ENCODE results near the gene PREX1.
"Not testable (repeated sequence)": the region's sequence is repeated elsewhere in the genome, so short reads cannot be mapped to it uniquely, and the experiment has no call there.

The PREX1 gene

GRCh38 chr20:48791666-48792071, 36.1 kb downstream of the PREX1 start:
- ATAC-seq (no peak), DNase-seq (no peak)

- no peak for DNase-seq
- no peak for ATAC-seq
Measured at GRCh38 chr20:48791014-48791413, 36.8 kb downstream of the PREX1 start.

GRCh38 chr20:48790473-48791003, 37.3 kb downstream of the PREX1 start:
- DNase-seq (no peak), ATAC-seq (no peak)

GRCh38 chr20:48789781-48790472, 37.9 kb downstream of the PREX1 start:
- ATAC-seq: no peak
- DNase-seq: no peak

- ATAC-seq (peak; percentile 55), DNase-seq (no peak)
Measured at GRCh38 chr20:48789185-48789668, 38.6 kb downstream of the PREX1 start.

- ATAC-seq (peak; percentile 43), DNase-seq (no peak)
Measured at GRCh38 chr20:48788486-48789072, 39.2 kb downstream of the PREX1 start.

GRCh38 chr20:48787861-48788375, 39.9 kb downstream of the PREX1 start:
- ATAC-seq (no peak), DNase-seq (no peak)

GRCh38 chr20:48786951-48787705, 40.7 kb downstream of the PREX1 start:
- DNase-seq: no peak
- no peak for ATAC-seq

GRCh38 chr20:48785801-48786200, 42.0 kb downstream of the PREX1 start:
- ATAC-seq (no peak), DNase-seq (no peak)

GRCh38 chr20:48785256-48785655, 42.5 kb downstream of the PREX1 start:
- ATAC-seq (no peak), DNase-seq (no peak)

- DNase-seq: peak; percentile 37
- peak; percentile 20 for ATAC-seq
Measured at GRCh38 chr20:48784273-48784641, 43.5 kb downstream of the PREX1 start.

- ATAC-seq (peak; percentile 62), DNase-seq (peak; percentile 54)
Measured at GRCh38 chr20:48783533-48784272, 44.1 kb downstream of the PREX1 start.

- no peak for DNase-seq
- ATAC-seq: no peak
Measured at GRCh38 chr20:48782901-48783308, 44.9 kb downstream of the PREX1 start.

GRCh38 chr20:48782053-48782452, 45.7 kb downstream of the PREX1 start:
- ATAC-seq (peak; percentile 21), DNase-seq (no peak)

GRCh38 chr20:48781634-48782033, 46.2 kb downstream of the PREX1 start:
- ATAC-seq: no peak
- DNase-seq: no peak

GRCh38 chr20:48779435-48779834, 48.4 kb downstream of the PREX1 start:
- no peak for ATAC-seq
- DNase-seq: no peak

- DNase-seq: no peak
- no peak for ATAC-seq
Measured at GRCh38 chr20:48777821-48778220, 50.0 kb downstream of the PREX1 start.

GRCh38 chr20:48777005-48777404, 50.8 kb downstream of the PREX1 start:
- ATAC-seq: no peak

GRCh38 chr20:48776306-48776705, 51.5 kb downstream of the PREX1 start:
- ATAC-seq: peak; percentile 51
- no peak for DNase-seq

More at GRCh38 chr20:48777005-48777404, 50.8 kb downstream of the PREX1 start:
- DNase-seq: no peak

GRCh38 chr20:48775545-48775944, 52.3 kb downstream of the PREX1 start:
- not testable (repeated sequence) for DNase-seq, ATAC-seq

- ATAC-seq (no peak), DNase-seq (no peak)
Measured at GRCh38 chr20:48774696-48775095, 53.1 kb downstream of the PREX1 start.
